HL-60/S4 treated with retinoic acid at 250 ng/mL for 4 days and 3 days (cell line): Measurements from ENCODE around the gene SPATA3.
"Not testable (repeated sequence)": the region's sequence is repeated elsewhere in the genome, so short reads cannot be mapped to it uniquely, and the experiment has no call there.

ENCODE experiments used
- in situ Hi-C: fragments of 300-500 bp; cut with MboI; formaldehyde crosslinking; loops from 2 replicates; pipeline ENCODE4 v1.7.0; 2022; ENCODE audit warnings: low sequenced_read_pairs

The SPATA3 gene

DNA sequence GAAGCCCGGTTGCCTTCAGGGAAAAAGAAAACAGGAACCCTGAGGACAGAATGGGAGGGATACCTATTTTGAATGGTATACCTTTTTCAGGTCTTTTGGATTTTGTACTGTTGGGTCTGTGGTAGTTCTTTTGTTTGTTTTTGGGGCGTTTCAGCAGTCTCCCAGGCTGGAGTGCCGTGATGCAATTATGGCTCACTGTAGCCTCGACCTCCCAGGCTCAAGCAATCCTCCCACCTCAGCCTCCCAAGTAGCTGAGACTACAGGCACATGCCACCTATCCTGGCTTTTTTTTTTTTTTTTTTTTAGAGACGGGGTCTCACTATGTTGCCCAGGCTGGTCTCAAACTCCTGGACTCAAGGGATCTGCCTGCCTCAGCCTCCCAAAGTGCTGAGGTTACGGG is 27.6 kb upstream of the SPATA3 start:
- in situ Hi-C loops: not testable (repeated sequence)

GRCh38 chr2:230968921-230969658 is 26.8 kb upstream of the SPATA3 start:
- in situ Hi-C loops: no loop called here

DNA sequence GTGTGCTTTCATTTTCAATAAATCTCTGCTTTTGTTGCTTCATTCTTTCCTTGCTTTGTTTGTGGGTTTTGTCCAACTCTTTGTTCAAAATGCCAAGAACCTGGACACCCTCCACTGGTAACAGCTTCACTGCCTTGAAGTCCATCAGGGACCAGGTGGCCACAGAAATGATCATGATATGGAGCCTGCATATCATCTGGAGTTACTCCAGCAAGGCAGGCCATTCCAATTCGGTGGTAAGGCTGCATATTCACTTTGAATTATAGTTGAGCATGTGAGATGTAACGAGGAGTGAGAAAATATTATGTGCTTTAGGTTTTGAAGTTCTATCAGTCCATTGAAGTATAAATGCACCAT is 26.3 kb upstream of the SPATA3 start:
- in situ Hi-C loops: no loop called here

DNA sequence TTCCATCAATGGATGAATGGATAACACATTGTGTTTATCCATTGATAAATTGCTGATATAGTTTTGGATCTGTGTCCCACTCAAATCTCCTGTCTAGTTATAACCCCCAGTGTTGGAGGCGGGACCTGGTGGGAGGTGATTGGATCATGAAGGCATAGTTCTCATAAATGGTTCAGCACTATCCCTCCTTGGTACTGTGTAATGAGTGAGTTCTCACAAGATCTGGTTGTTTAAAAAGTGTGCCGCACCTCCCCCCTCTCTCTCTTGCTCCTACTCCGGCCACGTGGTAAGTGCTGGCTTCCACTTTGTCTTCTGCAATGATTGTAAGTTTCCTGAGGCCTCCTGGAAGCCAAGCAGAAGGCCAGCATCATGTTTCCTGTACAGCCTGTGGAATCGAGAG is 23.9 kb upstream of the SPATA3 start:
- in situ Hi-C loops: no loop called here

GRCh38 chr2:230974096-230974913 is 21.6 kb upstream of the SPATA3 start:
- in situ Hi-C loops: no loop called here

DNA sequence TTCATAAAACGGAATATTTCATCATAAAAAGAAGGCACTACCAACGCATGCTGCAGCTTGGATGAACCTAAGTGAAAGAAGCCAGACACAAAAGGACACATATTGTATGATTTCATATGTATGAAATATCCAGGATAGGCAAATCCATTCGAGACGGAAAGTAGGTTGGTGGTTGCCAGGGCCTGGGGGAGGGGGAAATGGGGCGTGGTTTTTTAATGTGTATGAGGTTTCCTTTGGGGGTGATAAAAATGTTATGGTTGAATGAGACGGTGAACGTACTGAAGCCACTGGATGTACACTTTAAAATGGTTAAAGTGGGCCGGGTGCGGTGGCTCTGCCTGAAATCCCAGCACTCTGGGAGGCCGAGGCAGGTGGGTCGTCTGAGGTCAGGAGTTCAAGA is 20.0 kb upstream of the SPATA3 start:
- in situ Hi-C loops: no loop called here

DNA sequence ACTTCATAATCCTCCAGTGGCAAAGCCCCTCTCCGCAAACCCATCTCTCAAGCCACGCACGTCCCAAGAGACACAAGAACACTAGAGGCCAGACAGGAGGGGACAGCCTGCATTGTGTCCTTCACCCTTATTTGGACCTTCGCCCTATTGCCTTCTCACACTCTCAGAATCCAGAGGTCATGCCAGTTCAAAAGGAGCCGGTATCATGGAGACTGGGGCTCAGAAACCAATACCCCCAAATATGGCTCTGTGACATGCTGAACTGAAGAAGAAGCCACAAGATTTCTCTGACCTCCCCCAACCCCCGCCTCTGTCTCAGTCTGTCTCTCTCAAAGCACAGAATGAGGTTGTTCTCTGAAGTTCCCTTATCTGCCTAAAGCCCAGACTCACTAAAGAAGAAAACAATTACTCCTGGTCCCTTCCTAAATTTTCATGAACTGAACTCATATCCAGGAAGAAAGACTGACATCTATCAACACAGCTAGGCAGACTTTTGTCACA is 19.2 kb upstream of the SPATA3 start:
- in situ Hi-C loops: no loop called here

- in situ Hi-C loops: loop anchor here (10.0 kb wide), 1 partner anchor 146 kb away; no protein-coding TSS in a partner anchor
Observed at GRCh38 chr2:230980468-230980867, 15.5 kb upstream of the SPATA3 start.

DNA sequence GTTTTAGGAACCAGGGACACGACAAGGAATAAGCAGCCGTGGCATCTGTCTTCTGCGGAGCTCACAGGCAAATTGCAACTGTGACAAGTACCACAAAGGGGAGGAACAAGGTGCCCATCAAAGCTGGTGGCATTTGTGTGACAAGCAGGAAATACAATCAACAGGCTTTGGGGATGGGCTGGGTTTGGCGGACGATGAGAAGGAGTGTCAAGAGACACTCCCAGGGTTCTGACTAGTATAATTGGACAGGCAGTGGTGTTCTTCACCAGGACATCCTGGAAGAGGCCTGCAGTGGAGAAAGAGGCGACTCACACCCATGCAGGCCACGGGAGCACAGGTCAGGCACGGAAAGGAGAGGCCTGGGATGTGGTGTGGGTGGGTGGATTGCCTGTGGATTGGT is 14.2 kb upstream of the SPATA3 start:
- in situ Hi-C loops: loop anchor here (10.0 kb wide), 1 partner anchor 147 kb away; no protein-coding TSS in a partner anchor

- in situ Hi-C loops: loop anchor here (10.0 kb wide), 1 partner anchor 147 kb away; no protein-coding TSS in a partner anchor
Observed at GRCh38 chr2:230982126-230982525, 13.8 kb upstream of the SPATA3 start.

- in situ Hi-C loops: loop anchor here (10.0 kb wide), 1 partner anchor 148 kb away; no protein-coding TSS in a partner anchor
Observed at GRCh38 chr2:230982528-230982927, 13.4 kb upstream of the SPATA3 start.

- in situ Hi-C loops: loop anchor here (10.0 kb wide), 1 partner anchor 149 kb away; no protein-coding TSS in a partner anchor
Observed at GRCh38 chr2:230983566-230983965, 12.4 kb upstream of the SPATA3 start.

DNA sequence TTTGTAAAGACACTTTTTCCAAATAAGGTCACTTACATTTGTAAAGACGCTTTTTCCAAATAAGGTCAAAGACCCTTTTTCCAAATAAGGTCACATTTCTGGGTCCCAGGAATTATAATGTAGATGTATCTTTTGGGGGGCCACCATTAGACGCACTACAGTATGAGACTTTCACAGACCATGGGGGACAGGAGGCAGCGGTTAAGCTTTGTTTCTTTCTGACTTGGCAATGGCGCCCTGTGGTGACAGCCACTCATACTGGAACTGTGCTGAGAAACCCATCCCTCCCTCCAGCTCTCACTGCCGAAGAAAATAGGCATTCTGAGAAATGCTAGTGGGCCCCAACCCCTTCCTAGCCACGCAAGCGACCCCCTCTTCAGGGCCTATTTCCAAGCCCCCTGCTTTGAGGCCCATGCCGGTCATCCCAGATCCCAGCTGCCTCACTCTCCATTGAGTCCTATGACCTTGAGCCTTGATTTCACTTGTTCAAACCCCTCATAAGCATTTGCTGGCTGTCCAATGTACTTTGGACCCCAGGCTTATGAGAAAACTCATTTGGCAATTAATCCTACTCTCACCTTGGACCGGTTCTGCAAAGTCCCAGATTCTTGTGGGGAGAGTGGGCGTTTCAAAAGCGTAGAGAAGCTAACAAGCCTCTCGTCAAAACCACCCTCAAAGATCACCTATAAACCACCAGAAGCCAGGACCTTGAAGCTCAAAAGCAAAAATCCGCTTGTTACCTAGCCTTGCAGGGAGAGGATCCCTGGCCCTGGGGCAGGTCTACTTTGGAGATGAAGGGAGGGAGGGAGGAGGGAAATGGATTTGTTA is 11.3 kb upstream of the SPATA3 start:
- in situ Hi-C loops: loop anchor here (10.0 kb wide), 1 partner anchor 150 kb away; no protein-coding TSS in a partner anchor

DNA sequence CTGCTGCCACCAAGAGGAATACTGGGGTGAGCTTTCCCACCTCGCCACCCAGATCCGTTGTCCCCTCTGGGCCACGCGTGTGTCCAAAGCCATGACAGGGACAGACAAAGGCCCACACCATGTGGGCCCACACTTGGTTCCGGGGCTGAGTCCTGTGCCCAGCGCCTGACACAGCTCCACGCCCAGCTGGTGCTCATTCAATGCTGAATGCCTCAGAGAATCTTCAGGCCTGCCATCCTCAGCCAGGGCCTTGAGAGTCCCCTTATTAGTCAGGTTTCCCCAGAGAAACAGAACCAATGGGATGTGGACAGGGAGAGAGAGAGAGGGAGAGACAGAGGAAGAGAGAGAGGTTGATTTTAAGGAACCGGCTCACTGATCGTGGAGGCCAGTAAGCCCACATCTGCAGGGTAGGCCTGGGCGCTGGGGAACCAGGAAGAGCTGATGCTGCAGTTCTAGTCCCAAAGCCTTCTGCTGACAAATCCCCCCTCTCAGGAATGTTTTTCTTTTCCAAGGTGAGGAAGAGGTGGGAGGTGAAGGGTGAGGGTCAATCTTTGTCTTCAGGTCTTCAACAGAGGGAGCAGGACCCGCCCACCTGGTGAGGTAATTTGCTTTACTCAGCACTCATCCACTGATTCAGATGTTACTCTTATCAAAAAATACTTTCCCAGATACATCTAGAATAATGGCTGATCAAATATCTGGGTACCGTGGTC is 10.2 kb upstream of the SPATA3 start:
- in situ Hi-C loops: loop anchor here (10.0 kb wide), 1 partner anchor 151 kb away; no protein-coding TSS in a partner anchor

DNA sequence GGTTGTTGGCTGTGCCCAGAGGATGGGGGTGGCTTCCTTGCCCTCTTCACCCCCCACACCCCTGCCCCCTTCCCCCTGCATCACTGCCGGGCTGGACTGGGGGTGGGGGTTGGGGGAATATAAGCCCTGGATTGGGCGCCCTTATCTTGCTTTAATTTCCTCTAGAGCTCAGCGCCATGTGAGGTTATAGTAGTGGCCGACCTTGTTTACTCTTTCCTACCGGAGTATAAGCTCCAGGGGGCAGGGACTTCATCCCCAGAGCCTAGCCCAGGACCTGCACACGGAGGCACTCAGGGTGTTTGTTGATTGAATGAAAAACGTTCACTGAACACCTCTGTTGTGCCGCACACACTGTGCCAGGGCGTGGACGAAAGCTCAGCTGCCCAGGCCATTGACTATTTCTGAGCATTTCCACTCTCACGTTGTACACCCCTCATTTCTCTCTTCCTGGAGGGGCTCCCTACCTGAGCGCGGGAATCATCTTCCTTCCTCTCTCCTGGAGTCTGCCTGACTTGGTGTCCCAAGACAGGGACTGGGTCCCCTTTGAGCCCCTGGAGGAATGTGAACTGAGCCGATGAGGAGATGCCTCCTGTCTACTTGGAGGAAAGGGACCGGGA is 9.3 kb upstream of the SPATA3 start:
- in situ Hi-C loops: loop anchor here (10.0 kb wide), 1 partner anchor 152 kb away; no protein-coding TSS in a partner anchor

DNA sequence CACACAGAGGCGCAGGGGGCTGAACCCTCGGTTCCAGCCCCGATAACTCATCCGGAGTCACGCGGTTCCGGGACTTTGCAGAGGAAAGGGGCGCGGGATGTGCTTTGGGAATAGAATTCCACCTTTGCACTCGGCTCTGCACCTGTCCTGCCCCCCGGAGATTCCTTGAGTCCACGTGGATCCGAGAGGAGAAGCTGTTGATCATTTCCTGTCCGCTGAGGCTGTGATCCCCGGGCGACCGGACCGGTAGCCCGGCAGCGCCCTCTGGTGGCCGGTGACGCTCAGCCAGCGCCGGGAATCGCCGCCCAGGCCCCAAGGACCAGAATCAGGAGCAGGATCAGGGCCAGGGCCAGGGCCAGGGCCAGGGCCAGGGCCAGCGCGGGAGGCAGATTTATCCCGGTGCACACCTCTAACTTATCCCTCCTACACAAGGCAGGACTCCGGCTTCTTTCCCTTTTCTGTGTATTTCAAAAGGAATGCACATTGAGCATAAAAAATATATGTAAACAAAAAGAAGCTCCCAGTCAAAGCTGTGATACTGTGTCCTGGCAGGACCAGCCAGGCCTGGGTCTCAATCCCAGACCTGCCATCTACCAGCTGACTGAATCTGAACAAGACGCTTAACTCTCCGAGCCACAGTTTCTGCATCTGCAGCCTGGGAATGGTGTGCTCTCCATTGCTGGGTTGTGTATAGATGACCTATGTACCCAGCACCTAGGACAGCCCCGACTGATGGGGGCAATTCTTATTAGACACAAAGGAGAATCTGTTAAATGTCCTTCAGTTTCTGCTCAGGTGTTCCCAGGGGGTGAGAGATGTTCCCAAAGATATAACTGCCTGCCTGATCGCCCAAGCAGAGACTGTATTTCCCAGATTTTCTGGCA is 8.5 kb upstream of the SPATA3 start:
- in situ Hi-C loops: loop anchor here (10.0 kb wide), 1 partner anchor 153 kb away; no protein-coding TSS in a partner anchor

GRCh38 chr2:230989731-230990130 is 6.2 kb upstream of the SPATA3 start:
- in situ Hi-C loops: loop anchor here (10.0 kb wide), 1 partner anchor 155 kb away; no protein-coding TSS in a partner anchor

GRCh38 chr2:230990131-230990898 is 5.6 kb upstream of the SPATA3 start:
- in situ Hi-C loops: no loop called here
